Kidney (tissue), 14 donors: ENCODE results near the gene TRIM9. TPM values are rescaled to one million over a fixed set of nuclear protein-coding genes. Genes with fewer than 3 reads are reported as not detected.

ENCODE experiments used
- DNase-seq, 5 donors: peaks; one replicate each; pipeline ENCODE4 v3.0.0-alpha.2; 2013 to 2020
- FAIRE-seq: peaks from 2 replicates; lab custom pipeline; 2012; peaks lifted over from hg19 to GRCh38; lab: Jason Lieb, UNC
- H3K27ac ChIP-seq, 2 donors: one replicate each; pipeline ENCODE4 v1.7.0; 2013; ENCODE audit warnings: low read depth in 2 of 2, low read length in 2 of 2, inconsistent platforms in 1 of 2
- H3K27me3 ChIP-seq: one replicate; pipeline ENCODE4 v1.7.1; 2013; ENCODE audit warnings: low read length, inconsistent platforms; ENCODE audit not compliant: control insufficient read depth, insufficient read depth
- H3K36me3 ChIP-seq, 3 donors: one replicate each; pipeline versions ENCODE4 v1.7.0 to v1.7.1; 2013; ENCODE audit warnings: low read length in 3 of 3, control low read depth in 1 of 3, inconsistent platforms in 1 of 3; ENCODE audit not compliant: insufficient read depth in 3 of 3, control insufficient read depth in 2 of 3
- H3K4me1 ChIP-seq, 3 donors: one replicate each; pipeline versions ENCODE4 v1.7.0 to v1.7.1; 2013; ENCODE audit warnings: low read length in 3 of 3, inconsistent platforms in 1 of 3, low read depth in 1 of 3; ENCODE audit not compliant: control insufficient read depth in 2 of 3, insufficient read depth in 2 of 3
- H3K4me3 ChIP-seq, 3 donors: one replicate each; pipeline versions ENCODE4 v1.7.0 to v1.8.1; 2013; ENCODE audit warnings: low read length in 3 of 3, control low read depth in 1 of 3, inconsistent platforms in 1 of 3
- H3K9ac ChIP-seq, 3 donors: one replicate each; pipeline versions ENCODE4 v1.7.0 to v1.7.1; 2013; ENCODE audit warnings: low read length in 3 of 3, control low read depth in 1 of 3, inconsistent platforms in 1 of 3
- H3K9me3 ChIP-seq, 3 donors: one replicate each; pipeline versions ENCODE4 v1.7.0 to v1.7.1; 2013; ENCODE audit warnings: low read length in 3 of 3, control low read depth in 1 of 3, inconsistent platforms in 1 of 3; ENCODE audit not compliant: control insufficient read depth in 2 of 3, insufficient read depth in 1 of 3
- intact Hi-C: fragments of 100-400 bp; cut with DNase I; formaldehyde crosslinking; loops from one replicate; pipeline ENCODE4 v1.11.1; 2022
- polyA plus RNA-seq: library from polyadenylated mRNA; stranded (reverse); fragments of 350-450 nt; fragmentation: Illumina TruSeq; extraction: RNeasy Lipid Tissue Mini Kit (QIAGEN cat#74804); gene quantifications from one replicate; pipeline ENCODE4 v1.2.3, GENCODE V29; 2014; ENCODE audit warnings: low read depth, low replicate concordance; ENCODE audit not compliant: insufficient read depth
- total RNA-seq: library from RNA; stranded (reverse); fragmentation: NEBNext Ultra II Directional; extraction: Animal tissue kit (Norgen Biotek cat#: 25700); gene quantifications from one replicate; pipeline ENCODE4 v1.2.1, GENCODE V29; 2021
- TF ChIP-seq, protein P1 (sequence below): IDR thresholded peaks from 3 replicates; pipeline ENCODE4 v1.5.1; 2012; ENCODE audit warnings: mild to moderate bottlenecking, moderate library complexity, borderline replicate concordance; ENCODE audit not compliant: insufficient read depth; ENCODE audit errors: extremely low read depth
- donor health status: control.
- donor health status: control.
- donor health status: control.
- donor health status: control.
- donor health status: control.
- donor health status: DM: yes; HTN: yes; CAD: no.
- donor health status: Normal renal cell carcinoma (clear cell type).

Gene TRIM9
- total and polyA plus RNA-seq, 2 donors from 2014 or later = 0.67 to 2.0 TPM

DNA sequence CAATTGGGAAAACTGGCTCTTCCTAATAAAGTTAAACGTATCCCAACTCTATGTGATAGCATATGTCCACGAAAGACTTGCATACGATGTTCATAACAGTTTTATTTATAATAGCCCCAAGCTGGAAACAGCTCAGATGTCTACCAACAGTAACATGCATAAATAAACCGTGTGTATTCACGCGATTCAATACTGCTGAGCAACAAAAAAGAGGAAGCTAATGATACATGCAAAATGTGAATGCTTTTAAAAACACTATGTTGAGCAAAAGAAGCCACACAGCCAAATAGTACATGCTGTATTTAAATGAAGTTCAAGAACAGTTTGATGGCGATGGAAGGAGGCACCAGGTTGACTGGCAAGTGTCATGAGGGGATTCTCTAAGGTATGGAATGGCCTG lies 55.7 kb downstream of the TRIM9 start:
- no peaks in the 10 kb centered on the region for H3K36me3 ChIP-seq
- intact Hi-C loops = no loop called here
- no peaks in the 10 kb centered on the region for H3K27me3 ChIP-seq
- H3K4me3 ChIP-seq = no peak overlapping the region
- H3K9ac ChIP-seq = no peak overlapping the region
- no peak for FAIRE-seq
- H3K9me3 ChIP-seq = peaks cover 0 to 6% (median 0%) of the 10 kb centered on the region in 3 donors
- no peak overlapping the region for H3K27ac ChIP-seq
- no peak for DNase-seq
- H3K4me1 ChIP-seq = no peaks in the 10 kb centered on the region
- TF ChIP-seq, protein P1, sequence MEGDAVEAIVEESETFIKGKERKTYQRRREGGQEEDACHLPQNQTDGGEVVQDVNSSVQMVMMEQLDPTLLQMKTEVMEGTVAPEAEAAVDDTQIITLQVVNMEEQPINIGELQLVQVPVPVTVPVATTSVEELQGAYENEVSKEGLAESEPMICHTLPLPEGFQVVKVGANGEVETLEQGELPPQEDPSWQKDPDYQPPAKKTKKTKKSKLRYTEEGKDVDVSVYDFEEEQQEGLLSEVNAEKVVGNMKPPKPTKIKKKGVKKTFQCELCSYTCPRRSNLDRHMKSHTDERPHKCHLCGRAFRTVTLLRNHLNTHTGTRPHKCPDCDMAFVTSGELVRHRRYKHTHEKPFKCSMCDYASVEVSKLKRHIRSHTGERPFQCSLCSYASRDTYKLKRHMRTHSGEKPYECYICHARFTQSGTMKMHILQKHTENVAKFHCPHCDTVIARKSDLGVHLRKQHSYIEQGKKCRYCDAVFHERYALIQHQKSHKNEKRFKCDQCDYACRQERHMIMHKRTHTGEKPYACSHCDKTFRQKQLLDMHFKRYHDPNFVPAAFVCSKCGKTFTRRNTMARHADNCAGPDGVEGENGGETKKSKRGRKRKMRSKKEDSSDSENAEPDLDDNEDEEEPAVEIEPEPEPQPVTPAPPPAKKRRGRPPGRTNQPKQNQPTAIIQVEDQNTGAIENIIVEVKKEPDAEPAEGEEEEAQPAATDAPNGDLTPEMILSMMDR = no peak

DNA sequence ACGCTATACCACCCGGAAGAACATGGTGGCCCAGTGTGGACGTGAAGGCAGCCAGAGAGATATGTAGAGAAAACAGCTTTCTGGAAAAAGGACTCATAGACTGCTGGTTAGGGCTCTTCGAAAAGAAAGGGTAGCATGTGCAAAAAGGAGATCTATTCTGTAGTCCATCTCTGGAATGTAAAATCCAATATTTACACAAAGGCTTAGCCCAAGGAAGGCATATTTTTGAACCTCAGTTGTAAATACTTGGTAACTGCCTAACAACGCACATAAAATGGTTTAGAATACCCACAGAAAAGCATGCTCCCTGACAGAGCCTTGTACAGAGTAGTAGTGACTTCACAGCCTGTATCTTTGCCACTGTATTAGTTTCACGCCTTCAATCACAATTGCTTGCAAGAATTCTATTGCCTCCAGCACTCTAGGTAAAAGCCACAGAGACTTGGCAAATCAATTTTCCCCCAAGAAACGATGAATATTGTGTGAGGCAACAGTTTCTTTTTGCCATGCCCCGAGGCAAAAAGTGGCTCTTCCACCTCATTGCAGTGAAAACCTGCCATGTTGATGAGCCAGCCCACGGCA lies 59.2 kb downstream of the TRIM9 start:
- intact Hi-C loops = no loop called here
- H3K36me3 ChIP-seq = no peaks in the 10 kb centered on the region
- H3K9me3 ChIP-seq = peaks cover 0 to 6% (median 0%) of the 10 kb centered on the region in 3 donors
- TF ChIP-seq, protein P1 = no peak
- H3K4me3 ChIP-seq = no peak overlapping the region
- H3K9ac ChIP-seq = no peak overlapping the region
- no peak for DNase-seq
- H3K4me1 ChIP-seq = no peaks in the 10 kb centered on the region
- no peak overlapping the region for H3K27ac ChIP-seq
- H3K27me3 ChIP-seq = no peaks in the 10 kb centered on the region
- FAIRE-seq = no peak

DNA sequence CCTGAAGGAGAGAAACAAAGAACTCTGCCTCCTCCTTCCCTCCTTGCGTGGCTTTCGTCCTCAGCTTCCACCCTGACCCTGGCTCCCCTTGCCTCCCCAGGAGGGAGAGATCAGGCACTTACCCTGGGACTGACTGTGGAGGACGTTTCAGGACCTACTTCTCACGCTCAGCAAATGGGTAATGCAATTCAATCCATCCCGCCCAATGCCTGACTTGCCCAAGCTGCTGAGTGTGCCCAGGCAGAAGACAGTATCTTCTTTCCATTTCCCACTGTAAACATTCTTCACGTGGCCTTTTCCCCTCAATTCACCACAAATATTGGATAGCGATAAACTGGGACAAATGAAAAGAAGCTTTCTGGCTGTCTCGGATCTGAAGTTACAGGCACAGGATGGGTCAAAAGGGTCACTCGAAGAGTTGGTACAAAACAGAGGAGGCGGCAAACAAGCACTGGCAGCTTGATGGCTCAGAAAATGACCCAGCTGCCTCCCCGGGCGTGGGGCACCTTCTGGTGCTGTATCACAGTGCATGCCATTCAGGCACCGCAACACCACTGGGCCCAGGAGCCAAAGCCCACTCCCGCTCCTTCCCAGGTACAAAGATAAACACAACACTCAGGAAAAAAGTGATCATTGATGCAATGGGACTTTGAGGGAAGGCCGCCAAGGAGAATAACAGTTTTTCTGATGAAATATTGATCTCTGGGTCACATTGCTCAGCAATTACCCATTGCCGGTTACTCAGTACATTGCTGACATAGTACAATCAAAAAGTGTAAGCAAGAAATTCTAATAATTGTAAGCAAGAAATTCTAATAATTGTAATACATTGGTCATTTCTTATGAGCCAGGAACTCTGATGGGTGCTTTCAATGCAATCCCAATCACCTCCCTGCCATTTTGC lies 65.8 kb downstream of the TRIM9 start:
- DNase-seq (peak in 3 of 5 donors; percentile 14 to 51 (median 34)), FAIRE-seq (no peak)
- TF ChIP-seq, protein P1 = no peak
- no peaks in the 10 kb centered on the region for H3K27me3 ChIP-seq
- no peak overlapping the region for H3K27ac ChIP-seq
- H3K9ac ChIP-seq = no peak overlapping the region
- no peaks in the 10 kb centered on the region for H3K9me3 ChIP-seq
- intact Hi-C loops = no loop called here
- no peaks in the 10 kb centered on the region for H3K4me1 ChIP-seq
- no peaks in the 10 kb centered on the region for H3K36me3 ChIP-seq
- no peak overlapping the region for H3K4me3 ChIP-seq
